GM21576 (cell line): ENCODE results near the gene AK2.
"Not testable (repeated sequence)": the region's sequence is repeated elsewhere in the genome, so short reads cannot be mapped to it uniquely, and the experiment has no call there.

Source experiments
- ATAC-seq: cut with Tn5 transposase; IDR thresholded peaks from one replicate; pipeline ENCODE4 v1.9.1; 2021; ENCODE audit warnings: mild to moderate bottlenecking, moderate library complexity; ENCODE audit not compliant: unreplicated experiment

Gene AK2

GRCh38 chr1:33036526-33037503, at the start of gene AK2:
AK2 (minus strand) TSS chr1:33036883; CDS start chr1:33036828, 55 bp downstream.
- ATAC-seq = peak; percentile 98

GRCh38 chr1:33086384-33086850, 49.7 kb upstream of the AK2 start:
- ATAC-seq = no peak

- ATAC-seq = no peak
These were observed 48.6 kb upstream of the AK2 start for GRCh38 chr1:33085332-33085731.

- no peak for ATAC-seq
These were observed 46.0 kb upstream of the AK2 start for GRCh38 chr1:33082575-33083108.

GRCh38 chr1:33081554-33082305, 45.0 kb upstream of the AK2 start:
- ATAC-seq = no peak

- ATAC-seq = peak; percentile 93
These were observed 44.3 kb upstream of the AK2 start, which contains the start of gene AZIN2 for GRCh38 chr1:33080885-33081553. AZIN2 (plus strand) TSS chr1:33081153; CDS start chr1:33082250, 1,097 bp downstream.

- no peak for ATAC-seq
These were observed 43.7 kb upstream of the AK2 start for GRCh38 chr1:33080373-33080772.

GRCh38 chr1:33078030-33078591, 41.4 kb upstream of the AK2 start:
- ATAC-seq = no peak

GRCh38 chr1:33074193-33074945, 37.7 kb upstream of the AK2 start:
- no peak for ATAC-seq

GRCh38 chr1:33072707-33073106, 36.0 kb upstream of the AK2 start:
- no peak for ATAC-seq

GRCh38 chr1:33070628-33071027, 33.9 kb upstream of the AK2 start:
- no peak for ATAC-seq

- not testable (repeated sequence) for ATAC-seq
These were observed 31.4 kb upstream of the AK2 start for GRCh38 chr1:33068108-33068507.

- not testable (repeated sequence) for ATAC-seq
These were observed 29.8 kb upstream of the AK2 start for GRCh38 chr1:33066477-33066876.

GRCh38 chr1:33065301-33065700, 28.6 kb upstream of the AK2 start:
- ATAC-seq = no peak

- not testable (repeated sequence) for ATAC-seq
These were observed 27.6 kb upstream of the AK2 start for GRCh38 chr1:33064284-33064683.

GRCh38 chr1:33061834-33062233, 25.2 kb upstream of the AK2 start:
- no peak for ATAC-seq

- no peak for ATAC-seq
These were observed 23.9 kb upstream of the AK2 start for GRCh38 chr1:33060579-33061083.

- ATAC-seq = no peak
These were observed 20.4 kb upstream of the AK2 start for GRCh38 chr1:33057095-33057494.

- ATAC-seq = no peak
These were observed 19.7 kb upstream of the AK2 start for GRCh38 chr1:33056426-33056825.
